Mesothelial cell of epicardium (in vitro differentiated cells): ENCODE data around the gene MAP2K3. TPM values are rescaled to one million over a fixed set of nuclear protein-coding genes. Genes with fewer than 3 reads are reported as not detected.
"Not testable (repeated sequence)": the region's sequence is repeated elsewhere in the genome, so short reads cannot be mapped to it uniquely, and the experiment has no call there.

ENCODE experiments used
- DNase-seq, 2 experiments: peaks; one replicate each; pipeline ENCODE4 v3.0.0; 2021; ENCODE audit warnings: low spot score in 2 of 2; ENCODE audit not compliant: unreplicated experiment in 2 of 2
- H3K27ac Mint-ChIP-seq: 2 replicates; pipeline ENCODE4 v1.8.0; 2021; ENCODE audit warnings: mixed read lengths
- H3K27me3 Mint-ChIP-seq: 2 replicates; pipeline ENCODE4 v1.8.0; 2021; ENCODE audit warnings: low read depth, mixed read lengths
- H3K36me3 Mint-ChIP-seq: 2 replicates; pipeline ENCODE4 v1.8.0; 2021; ENCODE audit warnings: mixed read lengths
- H3K4me1 Mint-ChIP-seq: 2 replicates; pipeline ENCODE4 v1.8.0; 2021; ENCODE audit warnings: mixed read lengths
- H3K4me3 Mint-ChIP-seq: 2 replicates; pipeline ENCODE4 v1.8.0; 2021; ENCODE audit warnings: mild to moderate bottlenecking, moderate library complexity, mixed read lengths
- H3K9me3 Mint-ChIP-seq: 2 replicates; pipeline ENCODE4 v1.8.0; 2021; ENCODE audit warnings: mixed read lengths
- total RNA-seq: library from RNA; stranded (reverse); gene quantifications from 3 replicates; pipeline ENCODE4 v1.2.1, GENCODE V29; 2021
- TF ChIP-seq, protein P1 (sequence below): fragments of 200-600 bp; sonication (generic); IDR thresholded peaks from one replicate; pipeline ENCODE4 v1.5.0; 2021; ENCODE audit warnings: antibody characterized with exemption; ENCODE audit not compliant: unreplicated experiment

Gene MAP2K3
- total RNA-seq, 1 donor from 2014 or later = 26.8 TPM

DNA sequence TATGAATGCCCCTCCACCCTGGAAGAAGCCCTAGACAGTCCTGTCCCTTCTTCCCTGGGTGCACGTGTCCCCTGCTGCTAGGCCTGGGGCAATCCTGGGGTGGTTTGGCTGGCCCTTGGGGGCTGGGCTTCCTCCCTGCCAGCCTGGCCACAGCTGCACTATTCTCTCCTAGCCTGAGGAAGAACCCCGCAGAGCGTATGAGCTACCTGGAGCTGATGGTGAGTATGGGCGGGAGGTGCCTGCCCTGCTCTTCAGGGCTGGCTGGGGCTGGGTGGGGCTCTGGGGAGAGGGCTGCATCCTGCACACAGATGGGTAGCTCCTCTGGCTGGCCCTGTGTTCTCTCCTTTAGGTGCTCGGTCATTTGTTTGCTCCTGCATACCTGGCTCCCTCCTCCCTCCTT lies 28.8 kb downstream of the MAP2K3 start:
- peaks cover 14% of the 10 kb centered on the region for H3K36me3 Mint-ChIP-seq
- H3K9me3 Mint-ChIP-seq = peaks cover 7% of the 10 kb centered on the region
- TF ChIP-seq, protein P1, sequence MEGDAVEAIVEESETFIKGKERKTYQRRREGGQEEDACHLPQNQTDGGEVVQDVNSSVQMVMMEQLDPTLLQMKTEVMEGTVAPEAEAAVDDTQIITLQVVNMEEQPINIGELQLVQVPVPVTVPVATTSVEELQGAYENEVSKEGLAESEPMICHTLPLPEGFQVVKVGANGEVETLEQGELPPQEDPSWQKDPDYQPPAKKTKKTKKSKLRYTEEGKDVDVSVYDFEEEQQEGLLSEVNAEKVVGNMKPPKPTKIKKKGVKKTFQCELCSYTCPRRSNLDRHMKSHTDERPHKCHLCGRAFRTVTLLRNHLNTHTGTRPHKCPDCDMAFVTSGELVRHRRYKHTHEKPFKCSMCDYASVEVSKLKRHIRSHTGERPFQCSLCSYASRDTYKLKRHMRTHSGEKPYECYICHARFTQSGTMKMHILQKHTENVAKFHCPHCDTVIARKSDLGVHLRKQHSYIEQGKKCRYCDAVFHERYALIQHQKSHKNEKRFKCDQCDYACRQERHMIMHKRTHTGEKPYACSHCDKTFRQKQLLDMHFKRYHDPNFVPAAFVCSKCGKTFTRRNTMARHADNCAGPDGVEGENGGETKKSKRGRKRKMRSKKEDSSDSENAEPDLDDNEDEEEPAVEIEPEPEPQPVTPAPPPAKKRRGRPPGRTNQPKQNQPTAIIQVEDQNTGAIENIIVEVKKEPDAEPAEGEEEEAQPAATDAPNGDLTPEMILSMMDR = no peak
- H3K4me3 Mint-ChIP-seq = no peak overlapping the region
- no peak for DNase-seq
- no peaks in the 10 kb centered on the region for H3K4me1 Mint-ChIP-seq
- H3K27me3 Mint-ChIP-seq = peaks cover 1% of the 10 kb centered on the region
- H3K27ac Mint-ChIP-seq = no peak overlapping the region

- H3K27ac Mint-ChIP-seq, H3K4me3 Mint-ChIP-seq, DNase-seq, H3K9me3 Mint-ChIP-seq, H3K27me3 Mint-ChIP-seq, H3K4me1 Mint-ChIP-seq: not testable (repeated sequence)
- peaks cover 12% of the 10 kb centered on the region for H3K36me3 Mint-ChIP-seq
Measured at GRCh38 chr17:21313761-21314160, 29.2 kb downstream of the MAP2K3 start.

- not testable (repeated sequence) for H3K9me3 Mint-ChIP-seq, H3K27me3 Mint-ChIP-seq, H3K4me3 Mint-ChIP-seq, H3K27ac Mint-ChIP-seq, H3K36me3 Mint-ChIP-seq, H3K4me1 Mint-ChIP-seq, DNase-seq
Measured at GRCh38 chr17:21314261-21314664, 29.8 kb downstream of the MAP2K3 start.

- not testable (repeated sequence) for H3K4me3 Mint-ChIP-seq, H3K27me3 Mint-ChIP-seq, H3K36me3 Mint-ChIP-seq, H3K9me3 Mint-ChIP-seq, H3K27ac Mint-ChIP-seq, DNase-seq, H3K4me1 Mint-ChIP-seq
Measured at GRCh38 chr17:21314701-21315111, 30.2 kb downstream of the MAP2K3 start.

- not testable (repeated sequence) for H3K27me3 Mint-ChIP-seq, H3K4me3 Mint-ChIP-seq, H3K36me3 Mint-ChIP-seq, DNase-seq, H3K9me3 Mint-ChIP-seq, H3K4me1 Mint-ChIP-seq, H3K27ac Mint-ChIP-seq
Measured at GRCh38 chr17:21315246-21316000, 30.9 kb downstream of the MAP2K3 start.

- H3K4me3 Mint-ChIP-seq, DNase-seq, H3K9me3 Mint-ChIP-seq, H3K27ac Mint-ChIP-seq, H3K27me3 Mint-ChIP-seq, H3K36me3 Mint-ChIP-seq, H3K4me1 Mint-ChIP-seq: not testable (repeated sequence)
Measured at GRCh38 chr17:21316212-21316886, 31.8 kb downstream of the MAP2K3 start.

GRCh38 chr17:21316887-21317500 lies 32.5 kb downstream of the MAP2K3 start:
- H3K4me3 Mint-ChIP-seq = peak overlapping the region; percentile 34
- TF ChIP-seq, protein P1 = peak; percentile 34
- not testable (repeated sequence) for H3K9me3 Mint-ChIP-seq, DNase-seq, H3K36me3 Mint-ChIP-seq, H3K27ac Mint-ChIP-seq, H3K27me3 Mint-ChIP-seq, H3K4me1 Mint-ChIP-seq

GRCh38 chr17:21317821-21318220 lies 33.3 kb downstream of the MAP2K3 start:
- H3K36me3 Mint-ChIP-seq, H3K27ac Mint-ChIP-seq, H3K4me1 Mint-ChIP-seq, H3K27me3 Mint-ChIP-seq, H3K4me3 Mint-ChIP-seq, H3K9me3 Mint-ChIP-seq, DNase-seq: not testable (repeated sequence)
